ENCODE measurements around the gene SCNN1A.

SCNN1A gene

DNA sequence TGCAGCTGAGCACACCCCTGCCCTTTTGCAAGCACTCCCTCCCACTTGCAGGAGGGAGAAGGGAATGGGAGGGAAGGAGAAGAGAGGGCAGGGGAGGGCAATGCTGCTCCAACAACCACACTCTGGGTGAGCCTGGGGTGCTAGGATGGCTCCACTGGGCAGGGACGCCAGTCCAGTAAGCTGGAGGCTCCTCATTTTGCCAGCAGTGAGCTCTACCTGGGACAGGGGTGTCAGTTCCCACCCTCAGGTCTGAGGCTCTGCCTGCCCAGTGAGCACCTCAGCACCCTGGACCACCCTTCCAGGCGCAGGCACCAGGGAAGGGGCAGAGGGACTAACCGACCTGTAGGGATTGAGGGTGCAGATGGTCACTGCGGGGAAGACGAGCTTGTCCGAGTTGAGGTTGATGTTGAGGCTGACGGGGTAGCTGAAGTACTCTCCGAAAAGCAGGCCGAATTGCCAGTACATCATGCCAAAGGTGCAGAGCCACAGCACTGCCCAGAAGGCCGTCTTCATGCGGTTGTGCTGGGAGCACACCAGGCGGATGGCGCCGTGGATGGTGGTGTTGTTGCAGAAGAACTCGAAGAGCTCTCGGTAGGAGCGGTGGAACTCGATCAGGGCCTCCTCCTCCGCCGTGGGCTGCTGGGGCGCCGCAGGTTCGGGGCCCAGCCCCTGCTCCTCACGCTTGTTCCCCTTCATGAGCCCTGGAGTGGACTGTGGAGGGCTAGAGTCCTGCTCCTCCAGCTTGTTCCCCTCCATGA lies 1.2 kb downstream of the SCNN1A start:
- no peaks in the 10 kb centered on the region for H3K36me3 ChIP-seq (replicated peaks; ENCODE audit: insufficient read depth, low read length)
- H4K20me1 ChIP-seq (ENCODE audit: insufficient read depth, low read length) = no peaks in the 10 kb centered on the region
- H3K9me2 ChIP-seq (replicated peaks; ENCODE audit: insufficient read depth, low read length) = no peaks in the 10 kb centered on the region
- H3K4me2 ChIP-seq (ENCODE audit: low read depth, low read length) = no peak overlapping the region
- no peak overlapping the region for H3K4me3 ChIP-seq (ENCODE audit: low read length)
- H3F3A ChIP-seq (ENCODE audit: insufficient read depth, low read length) = no peaks in the 10 kb centered on the region
- DNase-seq = no peak
- H3K27me3 ChIP-seq (replicated peaks; ENCODE audit: insufficient read depth, low read length) = no peaks in the 10 kb centered on the region
- H3K79me2 ChIP-seq (ENCODE audit: low read length) = no peaks in the 10 kb centered on the region
- H2AFZ ChIP-seq (ENCODE audit: low read length) = no peak overlapping the region
- H3K9me3 ChIP-seq (replicated peaks; ENCODE audit: insufficient read depth, low read length) = no peaks in the 10 kb centered on the region
- TF ChIP-seq EZH2phosphoT487 (IDR thresholded peaks at IDR 0.05; ENCODE audit: low read length) (no peak), EZH2 (optimal IDR thresholded peaks at IDR 0.05; ENCODE audit: low read depth, low read length) (no peak)
- TF ChIP-seq, protein P1, sequence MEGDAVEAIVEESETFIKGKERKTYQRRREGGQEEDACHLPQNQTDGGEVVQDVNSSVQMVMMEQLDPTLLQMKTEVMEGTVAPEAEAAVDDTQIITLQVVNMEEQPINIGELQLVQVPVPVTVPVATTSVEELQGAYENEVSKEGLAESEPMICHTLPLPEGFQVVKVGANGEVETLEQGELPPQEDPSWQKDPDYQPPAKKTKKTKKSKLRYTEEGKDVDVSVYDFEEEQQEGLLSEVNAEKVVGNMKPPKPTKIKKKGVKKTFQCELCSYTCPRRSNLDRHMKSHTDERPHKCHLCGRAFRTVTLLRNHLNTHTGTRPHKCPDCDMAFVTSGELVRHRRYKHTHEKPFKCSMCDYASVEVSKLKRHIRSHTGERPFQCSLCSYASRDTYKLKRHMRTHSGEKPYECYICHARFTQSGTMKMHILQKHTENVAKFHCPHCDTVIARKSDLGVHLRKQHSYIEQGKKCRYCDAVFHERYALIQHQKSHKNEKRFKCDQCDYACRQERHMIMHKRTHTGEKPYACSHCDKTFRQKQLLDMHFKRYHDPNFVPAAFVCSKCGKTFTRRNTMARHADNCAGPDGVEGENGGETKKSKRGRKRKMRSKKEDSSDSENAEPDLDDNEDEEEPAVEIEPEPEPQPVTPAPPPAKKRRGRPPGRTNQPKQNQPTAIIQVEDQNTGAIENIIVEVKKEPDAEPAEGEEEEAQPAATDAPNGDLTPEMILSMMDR (IDR thresholded peaks at IDR 0.05; ENCODE audit: low read length) = no peak
- H3K27ac ChIP-seq (ENCODE audit: low read length) = no peak overlapping the region
- peaks cover 10% of the 10 kb centered on the region for H3K4me1 ChIP-seq (ENCODE audit: low read length)
- no peak overlapping the region for H3K9ac ChIP-seq (ENCODE audit: low read length)

DNA sequence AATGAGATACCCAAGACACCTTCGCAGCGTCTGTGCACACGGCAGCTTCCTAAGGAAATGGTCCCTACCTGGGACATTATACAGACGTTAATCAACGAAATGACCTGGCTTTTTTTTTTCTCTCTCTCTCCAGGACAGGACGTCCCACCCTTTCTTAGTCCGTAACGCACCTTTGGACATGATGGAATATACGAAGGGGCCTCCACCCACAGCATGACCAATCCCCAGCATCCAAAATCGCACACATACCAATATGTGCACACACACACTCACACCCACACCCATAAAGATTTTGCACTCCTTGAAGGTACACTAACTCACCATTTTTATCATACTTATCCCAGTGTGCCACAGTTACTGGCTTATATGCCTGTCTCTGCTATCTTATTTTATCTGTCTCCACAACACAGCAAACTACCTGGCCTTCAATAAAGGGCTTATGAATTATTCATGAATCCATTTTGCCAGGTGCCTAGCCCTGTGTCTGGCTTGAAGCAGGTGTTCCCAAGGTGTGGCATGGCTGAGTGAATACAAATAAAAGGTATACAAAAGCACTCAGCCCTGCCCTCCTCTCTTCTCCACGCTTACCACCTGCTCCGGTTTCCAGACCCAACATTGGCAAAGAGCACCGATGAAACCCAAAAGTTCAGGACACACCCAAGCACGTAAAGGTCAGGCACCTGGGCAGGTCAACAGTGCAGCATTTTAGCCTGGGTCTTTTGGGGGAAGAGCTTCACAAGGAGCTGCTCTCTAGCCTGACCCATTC lies 2.2 kb downstream of the SCNN1A start:
- Histone ChIP-seq H3K4me2 (ENCODE audit: low read depth, low read length) (no peak overlapping the region), H4K20me1 (ENCODE audit: insufficient read depth, low read length) (no peaks in the 10 kb centered on the region), H3K9me3 (replicated peaks; ENCODE audit: insufficient read depth, low read length) (no peaks in the 10 kb centered on the region), H3K9me2 (replicated peaks; ENCODE audit: insufficient read depth, low read length) (no peaks in the 10 kb centered on the region), H3K27ac (ENCODE audit: low read length) (no peak overlapping the region), H2AFZ (ENCODE audit: low read length) (no peak overlapping the region), H3K27me3 (replicated peaks; ENCODE audit: insufficient read depth, low read length) (no peaks in the 10 kb centered on the region), H3F3A (ENCODE audit: insufficient read depth, low read length) (no peaks in the 10 kb centered on the region), H3K4me1 (ENCODE audit: low read length) (peaks cover 14% of the 10 kb centered on the region), H3K4me3 (ENCODE audit: low read length) (no peak overlapping the region), H3K36me3 (replicated peaks; ENCODE audit: insufficient read depth, low read length) (no peaks in the 10 kb centered on the region), H3K9ac (ENCODE audit: low read length) (no peak overlapping the region), H3K79me2 (ENCODE audit: low read length) (no peaks in the 10 kb centered on the region)
- TF ChIP-seq EZH2 (optimal IDR thresholded peaks at IDR 0.05; ENCODE audit: low read depth, low read length) (no peak), EZH2phosphoT487 (IDR thresholded peaks at IDR 0.05; ENCODE audit: low read length) (no peak)
- TF ChIP-seq, protein P1 (IDR thresholded peaks at IDR 0.05; ENCODE audit: low read length) = no peak
- no peak for DNase-seq

DNA sequence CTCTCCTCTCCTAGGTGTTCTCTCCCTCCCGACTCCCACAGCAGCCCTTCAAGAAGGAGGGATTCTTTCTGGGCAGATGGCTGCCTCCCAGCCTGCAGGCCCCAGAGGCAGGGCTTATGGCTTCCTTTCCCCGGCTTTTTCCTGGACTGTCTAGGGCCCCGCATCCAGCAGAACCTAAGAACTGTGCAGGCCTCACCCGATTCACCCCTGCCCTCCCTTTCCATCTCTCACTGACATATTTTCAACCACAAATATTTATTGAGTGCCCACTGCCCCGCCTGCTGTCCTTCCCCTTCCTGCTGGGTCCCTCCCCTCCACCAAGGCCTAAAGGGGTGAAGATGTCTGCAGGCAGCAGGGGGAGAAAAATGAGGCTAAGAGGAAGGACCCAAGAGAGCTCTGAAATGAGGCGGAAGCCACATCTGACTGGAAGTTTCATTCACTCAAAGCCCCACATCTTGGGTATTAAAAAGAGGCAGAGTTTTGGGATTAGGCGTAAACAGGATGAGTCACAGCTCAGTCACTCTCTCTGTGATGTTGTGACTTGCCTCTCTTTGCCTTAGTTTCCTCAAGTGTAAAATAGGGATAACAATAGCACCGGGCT lies 2.9 kb downstream of the SCNN1A start:
- Histone ChIP-seq H3K4me1 (ENCODE audit: low read length) (peaks cover 21% of the 10 kb centered on the region), H3F3A (ENCODE audit: insufficient read depth, low read length) (peaks cover 7% of the 10 kb centered on the region; the same call in 1 of the 2 replicates), H3K4me3 (ENCODE audit: low read length) (no peak overlapping the region), H3K27ac (ENCODE audit: low read length) (no peak overlapping the region), H3K9ac (ENCODE audit: low read length) (no peak overlapping the region), H3K36me3 (replicated peaks; ENCODE audit: insufficient read depth, low read length) (no peaks in the 10 kb centered on the region), H4K20me1 (ENCODE audit: insufficient read depth, low read length) (no peaks in the 10 kb centered on the region), H3K27me3 (replicated peaks; ENCODE audit: insufficient read depth, low read length) (no peaks in the 10 kb centered on the region), H3K4me2 (ENCODE audit: low read depth, low read length) (no peak overlapping the region), H3K9me3 (replicated peaks; ENCODE audit: insufficient read depth, low read length) (no peaks in the 10 kb centered on the region), H3K9me2 (replicated peaks; ENCODE audit: insufficient read depth, low read length) (no peaks in the 10 kb centered on the region), H3K79me2 (ENCODE audit: low read length) (no peaks in the 10 kb centered on the region), H2AFZ (ENCODE audit: low read length) (peak overlapping the region; percentile 50)
- TF ChIP-seq, protein P1 (IDR thresholded peaks at IDR 0.05; ENCODE audit: low read length) = no peak
- TF ChIP-seq EZH2phosphoT487 (IDR thresholded peaks at IDR 0.05; ENCODE audit: low read length) = no peak
- TF ChIP-seq EZH2 (optimal IDR thresholded peaks at IDR 0.05; ENCODE audit: low read depth, low read length) = no peak
- DNase-seq = peak; percentile 45

Data from MM.1S (cell line).